ENCODE data around the gene DIS3L. TPM values are rescaled to one million over a fixed set of nuclear protein-coding genes. Genes with fewer than 3 reads are reported as not detected.

The DIS3L gene
- total and polyA plus RNA-seq, 2 of the 4 experiments (the other 2 are of a cell fraction) = 5.1 to 14.5 TPM

DNA sequence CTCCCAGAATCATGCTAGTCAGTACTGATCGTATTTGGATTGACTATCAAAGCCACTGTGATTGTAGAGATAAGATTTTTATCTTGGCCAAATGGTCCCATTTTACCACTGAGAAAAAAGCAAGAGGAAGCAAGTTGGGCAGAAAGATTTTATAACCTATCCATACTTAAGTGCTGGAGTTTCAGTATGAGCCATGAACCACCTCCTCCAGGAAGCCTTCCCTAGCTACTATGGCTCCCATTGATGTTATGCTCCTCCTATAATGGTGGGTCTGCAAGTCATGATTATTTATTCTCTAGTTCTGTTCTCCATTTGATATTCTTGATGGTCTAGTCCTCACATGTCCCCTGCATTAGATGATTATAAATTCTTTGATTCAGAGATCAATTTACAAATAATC lies 46.4 kb upstream of the DIS3L start:
- Histone ChIP-seq H2BK5ac (ENCODE audit: low read depth, low read length, poor library complexity, severe bottlenecking) (no peak overlapping the region), H4K20me1 (ENCODE audit: insufficient read depth, low read length) (no peaks in the 10 kb centered on the region), H3K9me3 (ENCODE audit: control insufficient read depth, insufficient read depth, low read length) (no peaks in the 10 kb centered on the region), H3K9ac (ENCODE audit: low read depth, low read length) (no peak overlapping the region), H4K91ac (ENCODE audit: insufficient read depth, low read depth, low read length) (no peak overlapping the region), H3K79me1 (ENCODE audit: low read depth in 1 of 2, low read length in 2 of 2) (no peaks in the 10 kb centered on the region), H3K36me3 (ENCODE audit: control insufficient read depth, insufficient read depth, low read length) (no peaks in the 10 kb centered on the region), H4K8ac (ENCODE audit: low read depth in 2 of 2, low read length in 2 of 2) (no peak overlapping the region), H3K27me3 (ENCODE audit: control insufficient read depth, insufficient read depth, low read length) (peaks cover 62% of the 10 kb centered on the region), H3K14ac (replicated peaks; ENCODE audit: low read depth, low read length) (no peak overlapping the region), H3K4me3 (ENCODE audit: insufficient read depth, low read depth, low read length) (no peak overlapping the region), H3K18ac (ENCODE audit: low read depth, low read length) (no peak overlapping the region), H3K23ac (ENCODE audit: low read depth, low read length) (no peak overlapping the region), H3K9me1 (ENCODE audit: insufficient read depth, low read length) (no peaks in the 10 kb centered on the region), H3K27ac (ENCODE audit: insufficient read depth, low read length) (no peak overlapping the region), H4K5ac (ENCODE audit: low read depth, low read length) (no peak overlapping the region), H3K4me2 (ENCODE audit: low read depth, low read length) (no peak overlapping the region), H2AK9ac (replicated peaks; ENCODE audit: low read depth, low read length, poor library complexity) (no peak overlapping the region), H3K4me1 (ENCODE audit: control insufficient read depth, insufficient read depth, low read length) (no peaks in the 10 kb centered on the region), H2BK20ac (ENCODE audit: low read depth, low read length) (no peak overlapping the region), H3K56ac (ENCODE audit: extremely low read depth, insufficient read depth, low read length) (no peak overlapping the region), H3K4ac (ENCODE audit: low read depth, low read length) (no peak overlapping the region), H2AFZ (replicated peaks; ENCODE audit: low read length, poor library complexity) (no peak overlapping the region), H2BK15ac (ENCODE audit: low read depth, low read length) (no peak overlapping the region), H2AK5ac (ENCODE audit: low read depth, low read length) (no peak overlapping the region), H2BK120ac (ENCODE audit: low read depth, low read length) (no peak overlapping the region)
- ChIA-PET CTCF (no interaction called here), POLR2A (ENCODE audit: unreplicated experiment) (no interaction called here)
- dilution Hi-C loops (cut with HindIII; ENCODE audit: low sequenced_read_pairs, unreplicated experiment) = no loop called here
- intact Hi-C loops (cut with micrococcal nuclease) = no loop called here
- WGBS, 2 experiments (ENCODE audit: extremely low coverage in 2 of 2, insufficient read length in 1 of 2) = no CpG with 5 or more reads among the region's 1 CpG
- ATAC-seq (ENCODE audit: low read depth) = no peak
- DNase-seq = no peak
- in situ Hi-C loops (cut with MboI; ENCODE audit: low sequenced_read_pairs) = no loop called here
- no TSS peak for BruUV-seq (replicated peaks)
- TF ChIP-seq FOS (IDR thresholded peaks at IDR 0.05; ENCODE audit: low read depth, low read length) (no peak), NFE2L2 (IDR thresholded peaks at IDR 0.05; ENCODE audit: low read depth, low read length) (no peak), MXI1 (IDR thresholded peaks at IDR 0.05; ENCODE audit: borderline replicate concordance, low read depth, low read length) (no peak), RFX5 (IDR thresholded peaks at IDR 0.05; ENCODE audit: low read depth, low read length) (no peak), SMC3 (IDR thresholded peaks at IDR 0.05; ENCODE audit: low read depth, low read length) (no peak), MAFK (IDR thresholded peaks at IDR 0.05; ENCODE audit: low read depth, low read length) (no peak), RCOR1 (IDR thresholded peaks at IDR 0.05; ENCODE audit: insufficient replicate concordance, low read length) (no peak), CHD1 (IDR thresholded peaks at IDR 0.05; ENCODE audit: low read depth, low read length) (no peak), CEBPB (IDR thresholded peaks at IDR 0.05; ENCODE audit: low read depth, low read length) (no peak), MAZ (IDR thresholded peaks at IDR 0.05; ENCODE audit: borderline replicate concordance, low read depth, low read length) (no peak), POLR2A (IDR thresholded peaks at IDR 0.05; ENCODE audit: low read depth, low read length) (no peak), BHLHE40 (IDR thresholded peaks at IDR 0.05; ENCODE audit: low read depth, low read length) (no peak), RAD21 (IDR thresholded peaks at IDR 0.05; ENCODE audit: low read length) (no peak)
- TF ChIP-seq, protein P1, sequence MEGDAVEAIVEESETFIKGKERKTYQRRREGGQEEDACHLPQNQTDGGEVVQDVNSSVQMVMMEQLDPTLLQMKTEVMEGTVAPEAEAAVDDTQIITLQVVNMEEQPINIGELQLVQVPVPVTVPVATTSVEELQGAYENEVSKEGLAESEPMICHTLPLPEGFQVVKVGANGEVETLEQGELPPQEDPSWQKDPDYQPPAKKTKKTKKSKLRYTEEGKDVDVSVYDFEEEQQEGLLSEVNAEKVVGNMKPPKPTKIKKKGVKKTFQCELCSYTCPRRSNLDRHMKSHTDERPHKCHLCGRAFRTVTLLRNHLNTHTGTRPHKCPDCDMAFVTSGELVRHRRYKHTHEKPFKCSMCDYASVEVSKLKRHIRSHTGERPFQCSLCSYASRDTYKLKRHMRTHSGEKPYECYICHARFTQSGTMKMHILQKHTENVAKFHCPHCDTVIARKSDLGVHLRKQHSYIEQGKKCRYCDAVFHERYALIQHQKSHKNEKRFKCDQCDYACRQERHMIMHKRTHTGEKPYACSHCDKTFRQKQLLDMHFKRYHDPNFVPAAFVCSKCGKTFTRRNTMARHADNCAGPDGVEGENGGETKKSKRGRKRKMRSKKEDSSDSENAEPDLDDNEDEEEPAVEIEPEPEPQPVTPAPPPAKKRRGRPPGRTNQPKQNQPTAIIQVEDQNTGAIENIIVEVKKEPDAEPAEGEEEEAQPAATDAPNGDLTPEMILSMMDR (conservative IDR thresholded peaks at IDR 0.05; ENCODE audit: low read depth, low read length) = no peak
- TF ChIP-seq, protein P2, sequence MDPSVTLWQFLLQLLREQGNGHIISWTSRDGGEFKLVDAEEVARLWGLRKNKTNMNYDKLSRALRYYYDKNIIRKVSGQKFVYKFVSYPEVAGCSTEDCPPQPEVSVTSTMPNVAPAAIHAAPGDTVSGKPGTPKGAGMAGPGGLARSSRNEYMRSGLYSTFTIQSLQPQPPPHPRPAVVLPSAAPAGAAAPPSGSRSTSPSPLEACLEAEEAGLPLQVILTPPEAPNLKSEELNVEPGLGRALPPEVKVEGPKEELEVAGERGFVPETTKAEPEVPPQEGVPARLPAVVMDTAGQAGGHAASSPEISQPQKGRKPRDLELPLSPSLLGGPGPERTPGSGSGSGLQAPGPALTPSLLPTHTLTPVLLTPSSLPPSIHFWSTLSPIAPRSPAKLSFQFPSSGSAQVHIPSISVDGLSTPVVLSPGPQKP (IDR thresholded peaks at IDR 0.05; ENCODE audit: borderline replicate concordance, low read depth, low read length) = no peak
- TF ChIP-seq, protein P3, sequence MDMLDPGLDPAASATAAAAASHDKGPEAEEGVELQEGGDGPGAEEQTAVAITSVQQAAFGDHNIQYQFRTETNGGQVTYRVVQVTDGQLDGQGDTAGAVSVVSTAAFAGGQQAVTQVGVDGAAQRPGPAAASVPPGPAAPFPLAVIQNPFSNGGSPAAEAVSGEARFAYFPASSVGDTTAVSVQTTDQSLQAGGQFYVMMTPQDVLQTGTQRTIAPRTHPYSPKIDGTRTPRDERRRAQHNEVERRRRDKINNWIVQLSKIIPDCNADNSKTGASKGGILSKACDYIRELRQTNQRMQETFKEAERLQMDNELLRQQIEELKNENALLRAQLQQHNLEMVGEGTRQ (IDR thresholded peaks at IDR 0.05; ENCODE audit: low read depth, low read length) = no peak

Measured in IMR-90 (cell line).